Measurements from ENCODE around the gene PLEKHA6.
A peak's percentile ranks its signal among the peaks of the same experiment; 100 is the strongest.

PLEKHA6 gene

GRCh38 chr1:204382714-204383083 is 23.0 kb upstream of the PLEKHA6 start:
- DNase-seq = no peak

DNA sequence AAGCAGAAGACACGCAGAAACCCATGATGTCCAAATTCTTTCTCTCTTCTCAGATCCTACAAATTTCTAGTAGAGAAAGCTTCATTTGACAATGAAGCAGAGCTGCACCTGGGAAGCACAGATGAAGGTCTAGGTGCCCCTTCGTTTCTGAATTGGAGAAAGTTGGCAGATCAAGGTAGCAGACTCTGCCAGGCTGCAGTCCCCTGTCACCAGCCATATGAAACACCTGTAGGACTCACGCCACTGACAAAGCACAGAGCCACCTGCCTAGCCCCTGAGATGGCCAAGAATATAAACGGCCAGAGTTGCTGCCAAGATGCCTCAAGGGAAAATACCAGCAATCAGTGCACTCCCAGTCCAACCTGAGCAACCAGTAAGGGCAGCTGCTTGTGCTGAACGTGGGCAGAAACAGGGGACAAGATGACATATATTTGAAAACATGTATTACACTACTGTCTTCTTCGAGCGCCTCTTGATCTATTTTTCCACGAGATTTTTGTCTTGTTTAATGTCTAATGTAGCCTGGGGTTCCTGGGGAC is 20.6 kb upstream of the PLEKHA6 start:
- DNase-seq = no peak

- DNase-seq = peak; percentile 75
These were observed 18.3 kb upstream of the PLEKHA6 start for GRCh38 chr1:204377800-204378668.

DNA sequence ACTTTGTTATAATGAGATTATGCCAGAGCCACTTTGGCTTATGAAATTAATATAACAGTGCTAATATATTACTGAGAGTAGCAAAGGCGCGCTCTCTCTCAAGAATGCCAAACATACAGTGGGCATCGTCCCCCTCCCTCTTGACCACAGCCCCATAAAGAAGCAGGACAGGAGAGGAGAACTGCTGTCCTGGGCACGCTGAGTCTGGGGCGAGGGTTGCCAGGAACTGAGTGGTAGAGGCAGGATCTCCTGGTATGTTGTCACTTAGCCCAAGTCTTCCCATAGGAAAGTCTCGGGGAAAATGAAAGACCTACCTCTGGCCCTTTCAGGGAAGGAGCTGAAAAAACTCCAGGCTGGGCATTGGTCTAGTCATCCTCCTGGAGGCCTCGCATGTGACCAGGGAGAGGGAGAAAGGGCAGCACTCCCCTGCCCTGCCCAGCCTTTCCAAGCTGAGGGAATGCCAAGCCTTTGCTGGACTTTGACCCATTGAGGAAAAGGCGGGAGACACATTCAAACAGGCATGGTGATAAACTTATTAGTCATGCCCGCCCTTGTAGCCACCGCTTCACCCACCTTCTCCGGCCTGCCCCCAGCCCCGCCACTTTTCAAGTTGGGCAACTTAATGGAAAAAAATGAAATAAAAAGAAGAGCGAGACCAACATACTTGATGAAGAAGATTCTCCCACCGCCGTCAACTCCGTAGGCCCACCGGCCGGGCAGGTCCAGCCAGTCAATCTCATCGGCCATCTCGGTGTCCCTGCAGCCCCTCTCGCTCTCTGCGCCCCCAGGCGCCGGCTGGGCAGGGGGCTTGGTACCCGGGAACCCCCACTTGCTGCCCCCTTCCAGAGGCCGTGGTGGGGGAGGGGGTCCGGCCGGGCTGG is 17.4 kb upstream of the PLEKHA6 start:
- no peak for DNase-seq

- DNase-seq = no peak
These were observed 16.7 kb upstream of the PLEKHA6 start for GRCh38 chr1:204376465-204376864.

DNA sequence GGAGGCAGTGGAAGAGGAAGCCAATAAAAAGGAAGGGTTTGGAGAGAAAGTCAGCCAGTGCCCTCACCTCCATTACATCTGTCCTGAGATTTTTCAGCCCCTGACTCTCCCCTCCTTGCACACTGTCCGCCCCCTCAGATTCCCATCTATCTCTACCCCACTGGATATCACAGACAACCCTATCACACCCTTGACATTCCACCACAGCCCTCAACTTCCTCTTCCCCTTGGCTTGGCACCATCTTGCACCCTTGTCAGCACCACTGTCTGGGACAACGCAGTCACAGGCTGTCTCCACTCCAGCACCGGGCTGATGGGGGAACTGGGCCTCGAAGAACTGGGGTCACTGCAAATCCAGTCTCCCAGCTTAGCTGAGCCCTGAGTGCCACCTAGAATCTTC is 14.2 kb upstream of the PLEKHA6 start:
- DNase-seq = no peak

DNA sequence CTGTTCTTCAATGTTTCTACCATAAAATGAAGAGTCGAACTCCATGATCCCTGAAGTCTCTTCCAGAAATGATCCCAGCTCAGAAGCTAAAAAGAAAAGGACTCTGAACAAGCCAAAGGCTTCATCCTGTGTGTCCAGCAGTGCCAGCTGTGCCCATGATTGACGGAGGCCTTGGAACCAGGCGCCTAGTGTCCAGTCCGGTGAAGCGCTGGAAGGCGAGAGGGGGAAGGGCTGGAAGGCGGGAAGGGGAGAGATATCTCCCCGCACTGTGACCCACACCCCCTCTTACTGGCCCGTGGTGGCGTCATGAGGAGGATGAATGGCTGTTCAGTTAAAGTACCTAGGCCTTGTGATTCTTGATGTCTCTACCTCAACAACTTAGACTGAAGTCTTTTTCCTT is 10.4 kb upstream of the PLEKHA6 start:
- no peak for DNase-seq

GRCh38 chr1:204368996-204369726 is 9.4 kb upstream of the PLEKHA6 start:
- DNase-seq = no peak

- DNase-seq = no peak
These were observed 8.2 kb upstream of the PLEKHA6 start for GRCh38 chr1:204367956-204368355.

GRCh38 chr1:204367193-204367858 is 7.6 kb upstream of the PLEKHA6 start:
- no peak for DNase-seq

DNA sequence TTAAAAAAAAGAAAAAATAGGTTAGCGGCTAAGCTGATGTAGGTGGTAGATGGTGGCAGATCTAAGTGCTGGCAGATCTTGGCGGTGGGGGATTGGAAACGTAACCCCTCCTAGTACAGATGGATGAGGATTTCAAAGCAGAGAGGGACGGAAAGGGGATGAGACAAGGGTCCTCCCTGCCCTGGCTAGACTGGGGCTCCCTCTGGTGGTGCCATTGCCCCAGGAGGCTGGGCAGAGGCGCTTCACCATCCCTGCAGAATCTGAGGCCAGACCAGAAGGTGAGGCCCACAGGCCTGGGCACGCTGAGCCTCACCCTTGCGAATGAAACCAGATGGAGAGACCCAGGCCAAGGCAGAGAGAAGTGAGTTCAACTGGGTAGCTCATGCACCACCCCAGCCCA is 7.0 kb upstream of the PLEKHA6 start:
- DNase-seq = no peak

DNA sequence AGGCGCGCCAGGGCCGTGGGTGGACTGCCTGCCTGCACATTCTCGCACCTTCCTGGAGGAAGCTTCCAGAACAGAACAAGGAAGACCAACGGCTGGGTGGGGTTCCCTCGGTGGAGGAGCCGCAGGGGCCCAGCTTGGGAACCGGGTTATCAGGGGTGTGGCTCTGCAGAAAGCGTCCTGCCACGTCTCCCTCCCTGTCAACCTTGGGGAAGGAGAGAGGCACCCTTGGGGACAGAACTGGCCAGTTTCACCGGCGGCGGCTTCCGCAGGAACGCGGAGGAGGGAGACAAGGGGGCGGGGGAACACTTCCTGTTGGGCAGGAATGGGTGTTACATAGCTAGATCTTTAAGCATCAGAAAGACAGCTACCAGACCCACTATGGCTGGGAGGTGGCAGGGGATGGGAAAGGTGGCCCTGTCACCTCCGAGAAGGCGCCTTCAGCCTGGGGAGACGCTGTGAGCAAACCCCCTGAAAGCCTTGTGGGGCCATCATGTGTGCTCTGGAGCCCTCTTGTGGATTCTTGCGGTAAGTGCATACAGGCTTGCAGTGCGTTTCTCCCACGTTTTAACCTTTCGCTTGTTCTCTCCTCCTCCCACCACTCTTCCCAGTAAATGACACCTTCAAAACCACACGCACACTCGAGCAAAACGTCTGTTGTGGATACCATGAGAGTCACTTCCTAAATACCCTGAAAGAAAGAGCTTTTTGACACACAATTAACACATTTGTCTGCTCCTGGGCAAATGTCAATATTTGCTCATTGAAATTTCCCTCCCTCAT is 3.8 kb upstream of the PLEKHA6 start:
- DNase-seq = peak; percentile 78

GRCh38 chr1:204362984-204363334 is 3.2 kb upstream of the PLEKHA6 start:
- DNase-seq = no peak

- no peak for DNase-seq
These were observed 2.1 kb upstream of the PLEKHA6 start for GRCh38 chr1:204361781-204362180.

GRCh38 chr1:204361341-204361771 is 1.6 kb upstream of the PLEKHA6 start:
- no peak for DNase-seq

DNA sequence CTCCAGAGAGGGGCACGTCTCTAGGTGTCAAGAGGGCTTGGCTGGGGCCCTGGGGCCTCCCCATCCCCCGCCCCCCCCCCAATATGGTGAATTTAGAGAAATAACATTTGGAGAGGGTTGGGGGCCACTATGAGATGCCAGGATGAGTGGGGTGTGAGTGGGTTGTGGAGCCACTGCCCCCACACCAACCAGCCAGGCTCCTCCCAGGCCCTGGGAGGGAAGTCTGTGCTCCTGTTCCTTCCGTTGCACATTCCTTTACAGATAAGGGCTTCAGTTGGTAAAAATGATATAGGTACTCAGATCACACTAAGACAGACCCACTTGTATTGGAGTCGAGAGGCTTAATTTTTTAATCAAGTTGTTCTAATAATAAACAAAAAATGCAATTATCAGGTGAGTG is 585 bp upstream of the PLEKHA6 start:
- no peak for DNase-seq

GRCh38 chr1:204359131-204359473 is 627 bp downstream of the PLEKHA6 start:
- DNase-seq = no peak

- DNase-seq = no peak
These were observed 1.1 kb downstream of the PLEKHA6 start for GRCh38 chr1:204358605-204359004.

GRCh38 chr1:204357551-204358490 is 1.9 kb downstream of the PLEKHA6 start:
- DNase-seq = no peak

DNA sequence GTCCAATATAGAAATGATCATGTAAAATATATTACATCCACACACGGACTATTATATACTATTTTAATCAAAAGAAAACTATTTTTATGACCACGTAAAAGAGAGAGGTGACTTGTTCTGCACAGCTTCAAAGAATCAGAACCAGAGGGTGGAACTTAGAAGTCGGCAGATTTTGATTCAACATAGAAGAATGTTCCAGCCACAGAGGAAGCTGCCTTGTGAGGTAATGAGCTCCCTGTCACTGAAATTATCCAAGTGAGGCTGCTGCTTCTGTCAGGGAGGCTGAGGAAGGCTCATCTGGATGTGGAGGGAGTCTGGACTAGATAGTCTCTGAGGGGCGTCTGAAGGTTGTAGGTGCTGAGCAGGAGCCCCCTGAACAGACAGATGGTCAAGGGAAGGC is 2.7 kb downstream of the PLEKHA6 start:
- DNase-seq = no peak

GRCh38 chr1:204355913-204356312 is 3.8 kb downstream of the PLEKHA6 start:
- no peak for DNase-seq
